Right lung (tissue), 5 donors: Measurements from ENCODE around the gene FBL. TPM values are rescaled to one million over a fixed set of nuclear protein-coding genes. Genes with fewer than 3 reads are reported as not detected.
"Not testable (repeated sequence)": the region's sequence is repeated elsewhere in the genome, so short reads cannot be mapped to it uniquely, and the experiment has no call there.

Experiments
- DNase-seq, 2 donors: peaks; one replicate each; pipeline ENCODE4 v3.0.0-alpha.2; 2013
- polyA plus RNA-seq, 5 donors: library from polyadenylated mRNA; unstranded; fragments of 120-200 nt; gene quantifications; one replicate each; pipeline versions ENCODE4 v1.2.1 to v1.2.3, GENCODE V29; 2013; ENCODE audit warnings: inconsistent platforms in 1 of 5, low replicate concordance in 1 of 5; ENCODE audit not compliant: insufficient read length in 5 of 5, insufficient read depth in 1 of 5

Gene FBL
- polyA plus RNA-seq, 5 donors: 290 to 390 (median 350) TPM

- DNase-seq: no peak
These were observed 19.8 kb downstream of the FBL start for GRCh38 chr19:39826311-39826945.

GRCh38 chr19:39825531-39826076 is 20.6 kb downstream of the FBL start:
- DNase-seq: no peak

GRCh38 chr19:39825093-39825463 is 21.1 kb downstream of the FBL start:
- DNase-seq: no peak

GRCh38 chr19:39824143-39825092 is 21.8 kb downstream of the FBL start:
- peak; percentile 86 for DNase-seq

- DNase-seq: no peak
These were observed 22.5 kb downstream of the FBL start for GRCh38 chr19:39823686-39824085.

- no peak for DNase-seq
These were observed 25.5 kb downstream of the FBL start for GRCh38 chr19:39820696-39821095.

- no peak for DNase-seq
These were observed 26.4 kb downstream of the FBL start for GRCh38 chr19:39819786-39820185.

- no peak for DNase-seq
These were observed 27.5 kb downstream of the FBL start for GRCh38 chr19:39818626-39819097.

GRCh38 chr19:39817888-39818561 is 28.2 kb downstream of the FBL start:
- no peak for DNase-seq

- no peak for DNase-seq
These were observed 29.7 kb downstream of the FBL start for GRCh38 chr19:39816287-39817048.

GRCh38 chr19:39814595-39814994 is 31.6 kb downstream of the FBL start:
- DNase-seq: no peak

- DNase-seq: not testable (repeated sequence)
These were observed 32.1 kb downstream of the FBL start for GRCh38 chr19:39814111-39814510.

- DNase-seq: no peak
These were observed 32.8 kb downstream of the FBL start for GRCh38 chr19:39813264-39813993.

- DNase-seq: no peak
These were observed 35.1 kb downstream of the FBL start for GRCh38 chr19:39811064-39811463.

GRCh38 chr19:39810424-39810823 is 35.8 kb downstream of the FBL start:
- no peak for DNase-seq

- DNase-seq: no peak
These were observed 36.8 kb downstream of the FBL start for GRCh38 chr19:39809368-39809767.

GRCh38 chr19:39808688-39809087 is 37.5 kb downstream of the FBL start:
- DNase-seq: not testable (repeated sequence)

- no peak for DNase-seq
These were observed 38.3 kb downstream of the FBL start for GRCh38 chr19:39807846-39808364.

GRCh38 chr19:39805104-39805503 is 41.1 kb downstream of the FBL start:
- no peak for DNase-seq

- no peak for DNase-seq
These were observed 43.2 kb downstream of the FBL start for GRCh38 chr19:39802958-39803357.
